Effector memory CD8-positive, alpha-beta T cell (primary cell): ENCODE results near the gene UGT1A5.

Experiments used
- ATAC-seq: fragments of 150-1000 bp; cut with Tn5 transposase; replicated peaks from 2 replicates; pipeline ENCODE4 v1.10.0; 2021; ENCODE audit warnings: mild to moderate bottlenecking, moderate library complexity
- DNase-seq, 3 experiments: peaks; one replicate each; pipeline ENCODE4 v3.0.0; 2021
- H3K27ac Mint-ChIP-seq, 2 donors: one replicate each; pipeline ENCODE4 v1.8.0; 2022; ENCODE audit warnings: mild to moderate bottlenecking in 2 of 2, mixed read lengths in 2 of 2, moderate library complexity in 2 of 2
- H3K27me3 Mint-ChIP-seq, 2 donors: one replicate each; pipeline ENCODE4 v1.8.0; 2022; ENCODE audit warnings: mixed read lengths in 2 of 2
- H3K36me3 Mint-ChIP-seq: one replicate; pipeline ENCODE4 v1.8.0; 2022; ENCODE audit warnings: mild to moderate bottlenecking, moderate library complexity, mixed read lengths; ENCODE audit not compliant: insufficient read depth
- H3K4me1 Mint-ChIP-seq, 2 donors: one replicate each; pipeline ENCODE4 v1.8.0; 2022; ENCODE audit warnings: low read depth in 2 of 2, mixed read lengths in 2 of 2
- H3K4me3 Mint-ChIP-seq, 2 donors: one replicate each; pipeline ENCODE4 v1.8.0; 2022; ENCODE audit warnings: mild to moderate bottlenecking in 2 of 2, mixed read lengths in 2 of 2, moderate library complexity in 2 of 2
- H3K9me3 Mint-ChIP-seq, 2 donors: one replicate each; pipeline ENCODE4 v1.8.0; 2022; ENCODE audit warnings: mixed read lengths in 2 of 2

UGT1A5 gene

DNA sequence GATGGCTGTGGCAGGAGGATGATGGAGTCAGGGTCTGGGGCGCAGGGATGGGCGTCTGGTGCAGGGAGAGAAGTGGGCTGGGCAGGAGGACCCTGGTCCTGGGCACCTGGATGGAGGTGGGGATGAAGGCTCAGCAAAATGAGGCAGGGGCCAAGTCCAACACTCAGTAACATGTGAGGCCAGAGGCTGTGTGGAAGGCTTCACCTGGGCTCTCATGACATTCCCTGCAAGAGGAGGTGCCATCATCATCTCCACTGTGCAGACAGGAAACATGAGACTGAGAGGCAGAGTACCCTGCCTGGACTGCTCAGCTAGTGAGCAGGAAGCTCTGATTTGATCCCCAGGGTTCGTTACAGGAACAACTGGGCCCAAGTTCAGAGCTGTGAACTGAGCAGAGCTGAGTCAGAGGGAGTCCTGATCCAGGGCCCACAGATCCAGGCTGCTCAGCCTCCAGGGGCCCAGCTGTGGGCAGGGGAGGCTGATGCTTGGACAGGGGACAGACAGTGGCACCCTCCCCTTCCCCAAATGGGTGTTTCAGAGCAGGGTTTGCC lies 104.7 kb downstream of the UGT1A5 start:
- ATAC-seq, result no peak
- Mint-ChIP-seq H3K27ac (peak overlapping the region in 1 of 2 donors; percentile 60), H3K9me3 (no peaks in the 10 kb centered on the region)

DNA sequence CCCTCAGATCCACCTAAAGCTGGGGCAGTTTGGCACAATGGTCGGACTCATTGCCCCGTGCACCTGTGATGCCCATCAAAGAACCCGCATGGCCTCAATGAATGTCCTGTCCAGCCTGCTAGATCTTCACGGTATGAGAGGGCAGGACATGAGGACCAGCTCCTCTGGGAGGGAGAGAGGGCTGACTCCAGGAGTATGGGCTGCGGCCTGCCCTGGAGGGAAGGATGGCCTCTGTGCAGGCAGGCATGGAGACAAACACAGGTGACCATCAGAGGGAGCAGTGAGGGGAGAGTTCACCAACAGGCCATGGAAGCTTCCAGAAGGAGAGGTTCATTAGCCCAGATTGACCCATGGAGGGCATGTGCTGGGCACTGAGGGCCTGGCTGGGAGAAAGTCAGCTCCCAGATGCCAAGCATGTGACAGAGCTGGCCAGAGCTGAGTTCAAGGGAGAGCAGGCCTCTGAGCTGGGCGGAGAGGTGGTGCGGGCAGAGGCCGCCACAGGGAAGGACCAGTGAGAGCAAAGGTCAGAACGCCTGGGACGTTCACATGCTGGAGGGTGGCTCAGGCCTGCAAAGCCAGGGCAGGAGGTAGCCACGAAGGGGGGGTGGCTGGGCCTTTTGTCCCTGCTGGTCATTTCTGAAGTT lies 105.4 kb downstream of the UGT1A5 start:
- H3K4me3 Mint-ChIP-seq, result no peak overlapping the region
- peaks cover 3 to 4% of the 10 kb centered on the region in 2 donors for H3K4me1 Mint-ChIP-seq
- DNase-seq (no peak), ATAC-seq (no peak)
- H3K36me3 Mint-ChIP-seq, result no peaks in the 10 kb centered on the region
- H3K27ac Mint-ChIP-seq, result no peak overlapping the region
- peaks cover 47 to 78% of the 10 kb centered on the region in 2 donors for H3K27me3 Mint-ChIP-seq
- no peaks in the 10 kb centered on the region for H3K9me3 Mint-ChIP-seq

More for the DNA sequence above, 104.7 kb downstream of the UGT1A5 start:
- H3K4me3 Mint-ChIP-seq, result no peak overlapping the region
- no peak for DNase-seq
- H3K4me1 Mint-ChIP-seq, result peaks cover 3 to 4% of the 10 kb centered on the region in 2 donors
- peaks cover 52 to 78% of the 10 kb centered on the region in 2 donors for H3K27me3 Mint-ChIP-seq
- no peaks in the 10 kb centered on the region for H3K36me3 Mint-ChIP-seq

DNA sequence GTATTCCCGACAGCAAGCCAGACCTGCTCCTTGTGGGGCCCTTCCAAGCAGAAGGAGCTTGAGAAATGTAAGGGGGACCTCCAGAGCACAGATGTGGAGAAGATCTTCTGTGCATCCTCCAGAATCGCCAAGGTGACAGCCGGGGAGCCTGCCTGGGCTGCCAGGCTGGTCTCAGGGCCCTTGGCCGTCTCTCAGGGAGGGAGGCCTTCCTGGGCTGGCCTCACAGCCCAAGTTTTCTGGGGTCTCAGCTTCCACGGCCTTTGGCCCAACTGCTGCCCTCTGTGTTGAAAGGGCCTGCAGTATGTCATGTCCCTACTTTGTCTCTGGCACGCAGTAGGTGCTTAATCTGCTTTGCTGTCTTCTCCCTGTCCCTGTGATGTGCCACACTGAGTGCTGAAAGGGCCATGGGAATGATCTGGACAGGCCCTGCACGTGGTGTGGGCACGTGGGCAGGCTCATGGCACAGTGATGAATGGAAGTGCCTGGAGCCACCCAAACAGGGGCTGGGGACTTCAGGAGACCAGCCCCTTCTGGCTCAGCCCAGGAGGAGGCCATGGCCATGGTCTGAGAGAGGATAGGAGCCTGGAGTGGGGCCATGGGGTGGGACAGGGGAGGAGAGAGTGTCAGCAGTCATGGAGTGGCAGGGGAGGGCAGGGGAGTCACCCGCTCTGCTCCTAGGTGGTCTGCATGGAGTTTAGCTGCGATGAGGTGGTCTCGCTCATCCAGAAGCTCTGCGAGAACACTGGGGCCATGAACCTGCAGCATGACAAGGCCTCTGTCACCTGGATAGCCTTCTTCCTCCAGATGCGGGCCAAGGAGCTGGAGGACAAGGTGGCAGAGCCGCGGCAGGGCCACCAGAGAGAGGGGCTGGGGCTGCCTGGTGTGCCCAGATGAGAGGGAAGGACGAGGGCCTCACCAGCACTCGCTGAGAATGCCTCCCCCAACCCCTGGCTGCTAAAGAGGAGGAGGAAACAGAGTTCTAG lies 106.2 kb downstream of the UGT1A5 start:
- Mint-ChIP-seq H3K36me3 (no peaks in the 10 kb centered on the region), H3K4me3 (no peak overlapping the region), H3K4me1 (peaks cover 3 to 4% of the 10 kb centered on the region in 2 donors), H3K27ac (no peak overlapping the region), H3K9me3 (no peaks in the 10 kb centered on the region), H3K27me3 (peaks cover 47 to 77% of the 10 kb centered on the region in 2 donors)
- ATAC-seq, result no peak
- DNase-seq, result no peak

DNA sequence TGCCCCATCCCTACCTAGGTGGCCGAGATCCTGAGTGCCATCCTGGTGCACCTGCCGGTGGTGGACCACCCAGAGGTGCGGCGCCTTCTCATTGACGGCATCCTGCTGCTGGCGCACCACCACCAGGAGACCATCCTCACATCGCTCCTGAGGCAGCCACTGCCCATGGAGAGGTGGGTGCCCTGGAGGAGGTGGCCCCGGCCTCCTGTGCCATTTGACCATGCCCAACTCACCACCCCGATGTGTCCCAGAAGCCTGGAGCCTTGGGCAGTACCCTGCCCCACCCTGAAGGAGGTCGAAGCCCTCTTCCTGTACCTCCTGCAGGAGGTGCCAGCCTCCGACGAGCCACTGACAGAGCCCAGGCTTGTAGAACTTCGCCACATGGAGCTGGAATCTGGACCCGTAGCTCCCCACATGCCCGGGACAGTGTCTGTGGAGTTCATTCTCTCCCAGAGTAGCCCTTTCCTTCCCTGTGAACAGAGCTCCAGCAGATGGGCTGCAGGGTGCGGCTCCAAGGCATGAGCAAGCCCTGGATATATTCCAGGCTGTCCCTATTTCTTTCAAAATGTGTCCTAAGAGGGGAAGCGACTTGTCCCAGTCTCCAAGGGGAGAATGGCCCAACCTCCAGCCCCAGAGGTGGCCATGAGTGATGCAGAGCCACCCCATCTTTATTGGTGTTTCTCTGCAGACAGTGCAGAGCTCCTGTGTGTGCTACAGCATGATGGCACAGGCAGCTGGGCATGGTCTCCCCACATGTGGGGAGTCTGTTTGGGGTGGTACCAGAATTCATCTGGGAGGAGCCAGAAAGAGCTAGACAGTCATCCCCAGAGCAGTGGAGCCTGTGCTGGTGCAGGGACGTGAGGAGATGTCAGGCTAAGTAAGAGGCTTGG lies 107.4 kb downstream of the UGT1A5 start:
- peaks cover 47 to 68% of the 10 kb centered on the region in 2 donors for H3K27me3 Mint-ChIP-seq
- no peaks in the 10 kb centered on the region for H3K36me3 Mint-ChIP-seq
- H3K27ac Mint-ChIP-seq, result no peak overlapping the region
- ATAC-seq (no peak), DNase-seq (no peak)
- H3K4me1 Mint-ChIP-seq, result peaks cover 3 to 4% of the 10 kb centered on the region in 2 donors
- H3K9me3 Mint-ChIP-seq, result no peaks in the 10 kb centered on the region
- no peak overlapping the region for H3K4me3 Mint-ChIP-seq

DNA sequence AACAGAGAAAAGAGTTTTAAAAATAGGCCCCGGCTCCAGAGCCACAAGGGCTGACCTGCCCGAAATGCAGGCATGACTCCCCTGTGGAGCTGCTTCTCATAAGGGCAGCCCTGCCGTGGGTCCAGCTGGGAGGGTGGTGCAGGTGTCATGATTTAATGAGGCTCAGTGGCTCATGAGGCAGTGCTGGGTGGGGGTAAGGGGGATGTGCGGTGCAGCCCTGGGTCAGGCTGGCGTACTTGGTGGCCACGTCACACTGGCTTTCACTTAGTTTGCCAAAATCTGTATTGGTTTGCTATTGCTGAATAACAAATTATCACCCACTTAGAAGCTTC lies 108.0 kb downstream of the UGT1A5 start:
- H3K4me1 Mint-ChIP-seq, result peaks cover 3 to 4% of the 10 kb centered on the region in 2 donors
- DNase-seq (no peak), ATAC-seq (no peak)
- H3K9me3 Mint-ChIP-seq, result no peaks in the 10 kb centered on the region
- H3K4me3 Mint-ChIP-seq, result no peak overlapping the region
- H3K27me3 Mint-ChIP-seq, result peaks cover 44 to 73% of the 10 kb centered on the region in 2 donors
- no peaks in the 10 kb centered on the region for H3K36me3 Mint-ChIP-seq
- no peak overlapping the region for H3K27ac Mint-ChIP-seq

DNA sequence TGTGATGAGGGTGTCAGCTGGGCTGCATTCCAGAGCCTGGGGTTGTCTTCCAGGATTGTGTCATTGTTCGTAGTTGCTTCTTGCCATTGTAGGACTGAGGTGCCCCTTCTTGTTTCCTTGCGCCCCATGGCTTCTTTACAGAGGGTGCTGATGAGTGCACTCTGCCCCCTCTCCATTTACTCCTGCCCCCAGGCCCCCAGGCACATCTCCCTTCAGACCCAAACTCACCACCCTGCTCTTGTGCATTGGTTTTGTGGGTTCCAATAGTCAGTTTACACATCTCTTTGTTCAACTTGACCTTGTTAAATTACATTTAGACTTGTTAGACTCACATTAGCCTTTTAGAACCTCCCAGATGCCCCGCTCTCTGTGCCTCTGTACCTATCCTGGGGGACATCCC lies 108.5 kb downstream of the UGT1A5 start:
- peaks cover 40 to 75% of the 10 kb centered on the region in 2 donors for H3K27me3 Mint-ChIP-seq
- H3K36me3 Mint-ChIP-seq, result no peaks in the 10 kb centered on the region
- DNase-seq, result no peak
- H3K9me3 Mint-ChIP-seq, result no peaks in the 10 kb centered on the region
- H3K4me3 Mint-ChIP-seq, result no peak overlapping the region
- H3K27ac Mint-ChIP-seq, result no peak overlapping the region
- ATAC-seq, result no peak
- peaks cover 3 to 4% of the 10 kb centered on the region in 2 donors for H3K4me1 Mint-ChIP-seq

DNA sequence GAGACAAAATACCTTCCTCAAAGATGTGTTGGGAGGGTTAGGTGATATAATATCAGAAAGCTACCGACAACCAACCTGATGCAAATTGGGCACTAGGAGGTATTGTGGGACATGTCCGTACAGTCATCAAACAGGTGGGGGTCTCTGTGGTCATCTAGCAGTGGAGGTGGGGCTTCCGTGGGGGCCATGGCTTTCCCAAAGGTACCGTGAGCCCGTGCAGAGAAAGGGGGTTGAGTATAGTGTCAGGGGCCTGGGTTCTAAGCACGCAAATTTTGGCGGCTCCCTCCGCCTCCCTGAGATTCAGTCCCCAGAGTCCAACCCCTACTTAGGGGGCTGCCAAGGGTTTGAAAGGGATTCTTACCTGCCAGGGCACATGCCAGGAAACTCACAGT lies 109.0 kb downstream of the UGT1A5 start:
- ATAC-seq, result no peak
- H3K27me3 Mint-ChIP-seq, result peaks cover 35 to 75% of the 10 kb centered on the region in 2 donors
- H3K27ac Mint-ChIP-seq, result no peak overlapping the region
- no peak overlapping the region for H3K4me3 Mint-ChIP-seq
- H3K4me1 Mint-ChIP-seq, result peaks cover 3 to 4% of the 10 kb centered on the region in 2 donors
- DNase-seq, result no peak
- no peaks in the 10 kb centered on the region for H3K36me3 Mint-ChIP-seq
- no peaks in the 10 kb centered on the region for H3K9me3 Mint-ChIP-seq

DNA sequence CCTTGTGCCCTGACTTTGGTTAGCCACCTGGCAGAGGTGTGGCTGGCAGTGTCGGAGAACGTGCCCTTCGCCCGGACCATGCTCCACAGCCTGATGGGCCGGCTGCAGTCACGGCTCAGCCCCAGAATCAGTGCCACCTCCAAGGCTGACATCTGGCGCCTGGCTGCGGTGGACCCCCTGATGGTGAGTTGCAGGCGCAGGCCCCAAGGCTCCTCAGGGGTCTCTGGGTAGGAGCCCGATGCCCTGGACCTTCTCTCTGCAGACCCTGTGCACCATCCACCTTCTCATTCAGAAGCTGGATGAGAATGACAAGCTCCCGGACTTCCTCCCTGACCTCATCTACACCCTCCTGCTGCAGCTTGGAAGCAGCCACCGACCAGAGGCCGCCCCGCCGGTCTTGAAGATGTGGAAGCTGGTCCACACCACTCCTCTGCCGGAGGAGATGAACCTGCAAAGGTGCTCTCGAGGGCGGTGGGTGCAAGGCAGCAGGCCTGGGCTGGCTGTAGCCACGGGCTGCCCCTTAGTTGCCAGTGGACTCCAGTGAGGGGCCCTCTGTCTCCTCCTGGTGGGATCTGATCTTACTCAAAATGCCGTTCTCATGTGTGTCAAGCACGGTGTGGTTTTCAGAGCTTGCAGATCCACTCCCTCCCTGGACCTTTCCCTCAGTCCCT lies 109.5 kb downstream of the UGT1A5 start:
- H3K9me3 Mint-ChIP-seq, result no peaks in the 10 kb centered on the region
- H3K27ac Mint-ChIP-seq, result no peak overlapping the region
- no peak overlapping the region for H3K4me3 Mint-ChIP-seq
- peaks cover 29 to 75% of the 10 kb centered on the region in 2 donors for H3K27me3 Mint-ChIP-seq
- DNase-seq (no peak), ATAC-seq (no peak)
- no peaks in the 10 kb centered on the region for H3K36me3 Mint-ChIP-seq
- H3K4me1 Mint-ChIP-seq, result peaks cover under 1 to 3% of the 10 kb centered on the region in 2 donors
